Activated CD4-positive, alpha-beta T cell treated with anti-CD3 and anti-CD28 coated beads for 36 hours (primary cell): ENCODE measurements around the gene RAB40A. TPM values are rescaled to one million over a fixed set of nuclear protein-coding genes. Genes with fewer than 3 reads are reported as not detected.

Source experiments
- ATAC-seq: fragments of 200-7000 bp; cut with Tn5 transposase; one replicate; pipeline ENCODE4 v1.10.0; 2021; ENCODE audit warnings: mild to moderate bottlenecking, moderate library complexity
- CTCF ChIA-PET: fragments of 350-600 bp; sonication (Branson Sonifier 250); formaldehyde crosslinking; loops from one replicate; lab custom pipeline; 2021; ENCODE audit warnings: antibody characterized with exemption; lab: Charles Lee
- POLR2A ChIA-PET: fragments of 350-600 bp; sonication (Branson Sonifier 250); formaldehyde crosslinking; loops from one replicate; lab custom pipeline; 2021; ENCODE audit warnings: antibody characterized with exemption, inconsistent platforms; lab: Charles Lee
- DNase-seq: peaks from one replicate; pipeline ENCODE4 v3.0.0-alpha.2; 2020
- H3K27ac Mint-ChIP-seq: one replicate; pipeline ENCODE4 v1.8.0; 2021; ENCODE audit warnings: mixed read lengths
- H3K27me3 Mint-ChIP-seq: one replicate; pipeline ENCODE4 v1.8.0; 2021; ENCODE audit warnings: mixed read lengths
- H3K36me3 Mint-ChIP-seq: one replicate; pipeline ENCODE4 v1.8.0; 2021; ENCODE audit warnings: low read depth, mixed read lengths
- H3K4me1 Mint-ChIP-seq: one replicate; pipeline ENCODE4 v1.8.0; 2021; ENCODE audit warnings: mixed read lengths
- H3K4me3 Mint-ChIP-seq: one replicate; pipeline ENCODE4 v1.8.0; 2021; ENCODE audit warnings: mild to moderate bottlenecking, moderate library complexity, mixed read lengths
- H3K9me3 Mint-ChIP-seq: one replicate; pipeline ENCODE4 v1.8.0; 2021; ENCODE audit warnings: low read depth, mixed read lengths
- intact Hi-C, 2 experiments: fragments of 100-400 bp; cut with DNase I in 1 of 2; cut with micrococcal nuclease in 1 of 2; formaldehyde crosslinking; loops; one replicate each; pipeline versions ENCODE4 v1.14.2 to v1.15.1; 2022 to 2024; cut with DNase I, micrococcal nuclease
- total RNA-seq, 2 experiments: library from RNA; stranded (reverse); gene quantifications; one replicate each; pipeline ENCODE4 v1.2.3, GENCODE V29; 2021

The RAB40A gene, protein sequence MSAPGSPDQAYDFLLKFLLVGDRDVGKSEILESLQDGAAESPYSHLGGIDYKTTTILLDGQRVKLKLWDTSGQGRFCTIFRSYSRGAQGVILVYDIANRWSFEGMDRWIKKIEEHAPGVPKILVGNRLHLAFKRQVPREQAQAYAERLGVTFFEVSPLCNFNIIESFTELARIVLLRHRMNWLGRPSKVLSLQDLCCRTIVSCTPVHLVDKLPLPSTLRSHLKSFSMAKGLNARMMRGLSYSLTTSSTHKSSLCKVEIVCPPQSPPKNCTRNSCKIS
- total RNA-seq, result under 1 TPM; 0.12 to 0.18 TPM

GRCh38 chrX:103519389-103519788 is at the start of gene RAB40A:
Gene RAB40A, minus strand, starts transcription at chrX:103519489. Its CDS starts 18,733 bp downstream, at chrX:103500756.
- no peak for ATAC-seq
- H3K9me3 Mint-ChIP-seq, result no peaks in the 10 kb centered on the region
- POLR2A ChIA-PET, result no interaction called here
- H3K36me3 Mint-ChIP-seq, result no peaks in the 10 kb centered on the region
- CTCF ChIA-PET, result no interaction called here
- no peaks in the 10 kb centered on the region for H3K27me3 Mint-ChIP-seq
- H3K4me1 Mint-ChIP-seq, result no peaks in the 10 kb centered on the region
- intact Hi-C loops, result no loop called here
- no peak within 1 kb of the TSS for H3K4me3 Mint-ChIP-seq
- no peak within 1 kb of the TSS for H3K27ac Mint-ChIP-seq
- no peak for DNase-seq

GRCh38 chrX:103565752-103566151 is 46.5 kb upstream of the RAB40A start:
- Mint-ChIP-seq H3K9me3 (no peaks in the 10 kb centered on the region), H3K4me3 (no peak overlapping the region), H3K27me3 (peaks cover 2% of the 10 kb centered on the region), H3K36me3 (no peaks in the 10 kb centered on the region), H3K27ac (no peak overlapping the region), H3K4me1 (no peaks in the 10 kb centered on the region)
- intact Hi-C loops, result no loop called here
- ATAC-seq (no peak), DNase-seq (no peak)
- POLR2A ChIA-PET, result no interaction called here
- CTCF ChIA-PET, result no interaction called here

- Mint-ChIP-seq H3K36me3 (no peaks in the 10 kb centered on the region), H3K27me3 (peaks cover 2% of the 10 kb centered on the region), H3K27ac (no peak overlapping the region), H3K9me3 (no peaks in the 10 kb centered on the region), H3K4me3 (no peak overlapping the region), H3K4me1 (no peaks in the 10 kb centered on the region)
- intact Hi-C loops, result no loop called here
- DNase-seq (no peak), ATAC-seq (no peak)
- CTCF ChIA-PET, result no interaction called here
- POLR2A ChIA-PET, result no interaction called here
Measured at GRCh38 chrX:103565197-103565596, 45.9 kb upstream of the RAB40A start.

DNA sequence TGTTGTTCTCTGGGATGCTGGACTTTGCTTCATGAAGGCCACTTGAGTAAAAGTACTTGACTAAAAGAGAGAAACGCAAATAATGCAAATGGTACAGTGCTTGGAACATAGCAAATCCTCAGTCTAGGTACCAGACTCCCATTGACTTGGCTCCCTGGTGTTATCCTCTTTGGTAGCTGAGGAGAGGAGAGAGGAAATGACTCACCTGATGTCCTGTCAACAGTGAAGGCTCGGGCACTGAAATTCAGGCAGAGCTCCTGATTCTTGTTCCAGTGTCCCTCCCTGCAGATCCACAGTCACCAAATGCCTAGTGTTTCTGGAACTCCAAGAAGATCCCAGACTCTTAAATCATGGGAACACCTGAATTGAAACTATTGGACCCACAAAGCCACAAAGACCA is 43.5 kb upstream of the RAB40A start:
- H3K36me3 Mint-ChIP-seq, result no peaks in the 10 kb centered on the region
- ChIA-PET CTCF (no interaction called here), POLR2A (no interaction called here)
- no peak overlapping the region for H3K27ac Mint-ChIP-seq
- no peaks in the 10 kb centered on the region for H3K4me1 Mint-ChIP-seq
- ATAC-seq (no peak), DNase-seq (no peak)
- intact Hi-C loops, result no loop called here
- H3K9me3 Mint-ChIP-seq, result no peaks in the 10 kb centered on the region
- peaks cover 2% of the 10 kb centered on the region for H3K27me3 Mint-ChIP-seq
- no peak overlapping the region for H3K4me3 Mint-ChIP-seq

GRCh38 chrX:103560256-103560655 is 41.0 kb upstream of the RAB40A start:
- no peaks in the 10 kb centered on the region for H3K4me1 Mint-ChIP-seq

DNA sequence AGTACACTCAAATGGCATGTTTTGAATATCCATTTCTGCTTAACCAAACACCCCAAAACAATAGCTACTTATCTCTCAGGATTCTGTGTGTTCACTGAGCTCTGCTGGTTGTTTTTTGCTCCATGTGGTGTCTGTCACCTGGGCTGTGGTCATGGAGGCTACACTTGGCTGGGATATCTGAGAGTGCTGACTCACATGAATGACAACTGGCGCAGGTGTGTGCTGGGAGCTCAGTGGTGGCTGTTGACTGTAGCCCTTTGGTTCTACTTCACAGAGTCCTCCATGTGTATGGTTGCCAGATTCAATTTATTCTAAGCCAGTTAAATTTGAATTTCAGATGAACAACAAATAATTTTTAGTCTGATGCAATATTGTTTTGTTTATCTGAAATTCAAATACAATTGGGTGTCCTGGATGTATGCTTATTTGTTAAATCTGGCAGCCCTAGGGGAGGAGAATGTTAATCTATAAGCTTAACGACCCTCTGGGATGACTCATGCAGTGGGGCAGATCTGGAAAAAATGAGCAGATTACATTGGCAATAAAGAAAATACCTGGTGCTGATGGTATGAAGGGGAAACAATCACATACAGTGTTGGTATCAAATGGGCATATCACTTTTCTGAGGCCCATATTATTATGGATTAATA is 37.8 kb upstream of the RAB40A start:
- H3K4me3 Mint-ChIP-seq, result no peak overlapping the region
- H3K27ac Mint-ChIP-seq, result no peak overlapping the region
- H3K9me3 Mint-ChIP-seq, result no peaks in the 10 kb centered on the region
- H3K4me1 Mint-ChIP-seq, result peaks cover 3% of the 10 kb centered on the region
- no peak for ATAC-seq
- POLR2A ChIA-PET, result no interaction called here
- intact Hi-C loops, result loop anchor here in 1 of 2 experiments (10.0 kb wide), 1 partner anchor 598 kb away; the partner anchor contains the start of gene SLC25A53
- CTCF ChIA-PET, result interaction anchor here (0.6 kb wide), 1 partner anchor 154 kb away, joined by 3 read pairs; no protein-coding TSS in a partner anchor
- H3K27me3 Mint-ChIP-seq, result no peaks in the 10 kb centered on the region
- no peak for DNase-seq
- peaks cover 2% of the 10 kb centered on the region for H3K36me3 Mint-ChIP-seq

More at GRCh38 chrX:103560256-103560655, 41.0 kb upstream of the RAB40A start:
- ChIA-PET CTCF (interaction anchor here (0.6 kb wide), 1 partner anchor 240 kb away, joined by 4 read pairs; no protein-coding TSS in a partner anchor), POLR2A (no interaction called here)
- Mint-ChIP-seq H3K27ac (no peak overlapping the region), H3K9me3 (no peaks in the 10 kb centered on the region), H3K4me3 (no peak overlapping the region), H3K27me3 (peaks cover 2% of the 10 kb centered on the region), H3K36me3 (no peaks in the 10 kb centered on the region)
- DNase-seq (no peak), ATAC-seq (no peak)
- intact Hi-C loops, result no loop called here

DNA sequence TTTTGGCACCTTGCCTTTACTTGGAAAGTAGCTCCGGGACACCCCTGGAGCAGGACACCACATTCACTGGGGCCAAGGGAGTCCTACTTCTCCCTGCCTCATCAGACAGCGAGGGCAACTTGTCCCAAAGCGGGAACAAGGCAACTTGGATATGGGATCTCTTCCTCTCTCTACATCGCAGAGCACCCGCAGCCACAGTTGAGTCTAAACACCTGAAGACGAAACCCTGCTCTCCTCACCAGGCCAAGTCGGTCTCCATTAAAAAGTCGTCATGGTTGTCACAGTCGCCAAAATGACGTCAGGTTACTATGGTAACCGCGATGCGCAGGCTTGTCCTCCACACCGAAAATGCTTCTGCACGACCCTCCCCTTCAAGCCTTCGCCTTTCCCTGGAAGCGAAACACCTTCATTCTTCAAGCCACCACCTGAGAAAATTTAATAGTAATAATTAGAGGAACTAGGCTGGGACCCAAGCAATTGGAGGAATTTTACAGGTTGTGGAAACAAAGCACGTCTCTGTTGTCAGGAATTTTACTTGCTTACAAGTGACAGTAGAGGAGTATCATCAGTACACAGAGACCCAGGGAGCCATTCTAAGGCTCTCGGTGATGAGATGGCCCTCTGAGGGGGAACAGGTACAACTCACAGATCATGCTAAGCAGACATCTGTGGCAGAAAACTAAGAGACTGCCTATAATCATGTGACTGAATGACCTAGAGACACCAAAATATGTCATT is 35.6 kb upstream of the RAB40A start:
- Mint-ChIP-seq H3K36me3 (peaks cover 2% of the 10 kb centered on the region), H3K4me3 (peak overlapping the region; percentile 89), H3K9me3 (no peaks in the 10 kb centered on the region), H3K27ac (peak overlapping the region; percentile 90), H3K27me3 (no peaks in the 10 kb centered on the region), H3K4me1 (peaks cover 3% of the 10 kb centered on the region)
- intact Hi-C loops, result loop anchor here in 1 of 2 experiments (2.0 to 10.0 kb wide), 4 partner anchors 30 to 600 kb away; partner anchors contain the start of genes SLC25A53, TCEAL1 and TCEAL4
- ATAC-seq, result peak; percentile 86
- ChIA-PET CTCF (no interaction called here), POLR2A (interaction anchor here (0.5 kb wide), 1 partner anchor 22 kb away, joined by 3 read pairs; no protein-coding TSS in a partner anchor)
- DNase-seq, result peak; percentile 81

DNA sequence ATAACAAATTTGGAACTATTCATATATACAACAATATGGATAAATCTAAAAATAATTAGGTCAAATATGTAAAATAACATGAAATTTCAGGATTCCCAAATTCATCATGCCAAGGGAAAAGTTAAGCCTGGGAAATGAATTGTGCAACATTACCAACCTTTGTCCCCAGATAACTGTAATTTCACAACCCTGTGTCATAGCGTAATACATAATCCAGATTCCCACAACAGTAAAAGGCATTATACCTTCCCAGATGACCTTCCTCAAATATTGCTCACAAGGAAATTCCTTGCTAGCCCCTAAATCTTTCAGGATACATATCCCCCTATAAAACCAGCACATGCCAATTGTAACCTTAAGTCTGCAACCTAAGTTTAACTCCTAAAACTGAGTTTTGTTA is 32.9 kb upstream of the RAB40A start:
- ChIA-PET CTCF (no interaction called here), POLR2A (no interaction called here)
- H3K27ac Mint-ChIP-seq, result no peak overlapping the region
- H3K4me3 Mint-ChIP-seq, result no peak overlapping the region
- ATAC-seq, result no peak
- H3K9me3 Mint-ChIP-seq, result no peaks in the 10 kb centered on the region
- H3K27me3 Mint-ChIP-seq, result no peaks in the 10 kb centered on the region
- H3K36me3 Mint-ChIP-seq, result peaks cover 2% of the 10 kb centered on the region
- intact Hi-C loops, result loop anchor here in 1 of 2 experiments (10.0 kb wide), 1 partner anchor 603 kb away; the partner anchor contains the start of gene SLC25A53
- DNase-seq, result no peak
- H3K4me1 Mint-ChIP-seq, result peaks cover 3% of the 10 kb centered on the region

DNA sequence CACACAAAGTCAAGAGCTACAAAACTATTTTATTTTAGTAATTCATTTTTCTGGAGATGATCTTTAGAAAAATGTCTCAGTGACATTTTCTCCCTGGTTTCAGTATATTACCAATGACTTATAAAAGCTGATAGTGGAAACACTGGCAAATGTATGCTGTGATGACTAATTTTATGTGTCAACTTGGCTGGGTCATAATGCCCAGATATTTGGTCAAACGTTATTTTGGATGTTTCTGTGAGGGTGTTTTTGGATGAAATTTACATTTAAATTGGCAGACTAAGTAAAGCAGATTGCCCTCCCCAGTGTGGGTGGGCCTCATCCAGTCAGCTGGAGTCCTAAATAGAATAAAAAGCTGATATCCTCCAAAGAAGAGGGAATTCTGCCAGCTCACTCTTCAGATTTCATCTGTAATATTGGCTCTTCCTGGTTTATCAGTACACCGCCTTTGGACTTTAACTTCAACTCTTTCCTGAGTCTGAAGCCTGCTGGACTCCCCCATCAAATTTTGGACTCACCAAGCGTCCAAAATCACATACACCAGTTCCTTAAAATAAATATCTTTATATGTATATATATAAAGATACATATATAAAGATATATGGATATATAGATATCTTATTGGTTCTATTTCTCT is 31.2 kb upstream of the RAB40A start:
- Mint-ChIP-seq H3K9me3 (no peaks in the 10 kb centered on the region), H3K27ac (no peak overlapping the region), H3K4me3 (no peak overlapping the region), H3K27me3 (no peaks in the 10 kb centered on the region), H3K36me3 (peaks cover 2% of the 10 kb centered on the region), H3K4me1 (peaks cover 3% of the 10 kb centered on the region)
- ATAC-seq, result no peak
- DNase-seq, result no peak
- CTCF ChIA-PET, result interaction anchor here (1.0 kb wide), 1 partner anchor 17 kb away, joined by 3 read pairs; no protein-coding TSS in a partner anchor
- POLR2A ChIA-PET, result no interaction called here
- intact Hi-C loops, result loop anchor here in 1 of 2 experiments (10.0 kb wide), 1 partner anchor 604 kb away; the partner anchor contains the start of gene SLC25A53

DNA sequence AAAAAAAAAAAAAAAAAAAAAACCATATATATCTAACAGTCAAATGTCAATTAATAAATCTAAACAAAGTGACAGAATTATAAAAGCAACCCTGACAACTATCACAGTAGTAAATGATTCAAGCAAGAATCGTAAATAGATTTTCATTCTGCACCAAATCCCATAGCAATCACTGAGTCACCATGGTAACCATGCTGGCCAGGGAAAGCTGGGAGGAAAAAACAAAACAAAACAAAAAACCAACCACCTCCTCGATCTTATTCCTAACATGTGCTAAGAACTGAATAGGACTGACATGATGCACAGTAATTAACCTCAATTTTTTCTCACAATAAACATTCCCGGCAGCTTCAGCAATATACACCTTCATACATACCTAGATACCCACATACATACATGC is 30.6 kb upstream of the RAB40A start:
- peaks cover 3% of the 10 kb centered on the region for H3K4me1 Mint-ChIP-seq
- no peak for ATAC-seq
- H3K9me3 Mint-ChIP-seq, result no peaks in the 10 kb centered on the region
- POLR2A ChIA-PET, result no interaction called here
- CTCF ChIA-PET, result interaction anchor here (0.5 to 1.0 kb wide), 2 partner anchors 17 to 149 kb away, joined by 3 read pairs; no protein-coding TSS in a partner anchor
- H3K36me3 Mint-ChIP-seq, result peaks cover 2% of the 10 kb centered on the region
- intact Hi-C loops, result loop anchor here in 1 of 2 experiments (10.0 kb wide), 1 partner anchor 605 kb away; the partner anchor contains the start of gene SLC25A53
- H3K4me3 Mint-ChIP-seq, result no peak overlapping the region
- no peak for DNase-seq
- H3K27me3 Mint-ChIP-seq, result no peaks in the 10 kb centered on the region
- H3K27ac Mint-ChIP-seq, result no peak overlapping the region

DNA sequence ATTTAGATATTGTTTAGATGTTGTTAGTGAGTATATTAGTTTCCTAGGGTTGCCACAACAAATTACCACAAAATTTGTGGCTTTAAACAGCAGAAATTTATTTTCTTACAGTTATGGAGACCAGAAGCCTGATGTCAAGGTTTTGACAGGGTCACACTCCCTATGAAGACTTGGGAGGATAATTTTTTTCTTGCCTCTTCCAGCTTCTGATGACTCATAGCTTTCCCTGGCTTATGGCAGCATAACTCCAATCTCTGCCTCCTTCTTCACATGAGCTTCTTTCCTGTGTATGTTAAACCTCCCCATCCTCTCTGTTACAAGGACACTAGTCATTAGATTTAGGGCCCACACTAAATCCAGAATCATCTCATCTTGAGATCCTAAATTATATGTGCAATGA is 20.9 kb upstream of the RAB40A start:
- no peaks in the 10 kb centered on the region for H3K36me3 Mint-ChIP-seq
- no peaks in the 10 kb centered on the region for H3K4me1 Mint-ChIP-seq
- intact Hi-C loops, result no loop called here
- ChIA-PET POLR2A (no interaction called here), CTCF (no interaction called here)
- no peaks in the 10 kb centered on the region for H3K27me3 Mint-ChIP-seq
- ATAC-seq (no peak), DNase-seq (no peak)
- no peaks in the 10 kb centered on the region for H3K9me3 Mint-ChIP-seq
- no peak overlapping the region for H3K4me3 Mint-ChIP-seq
- H3K27ac Mint-ChIP-seq, result no peak overlapping the region
